Peyer's patch (tissue), 4 donors: ENCODE measurements around the gene PACS1. TPM values are rescaled to one million over a fixed set of nuclear protein-coding genes. Genes with fewer than 3 reads are reported as not detected.

Experiments used
- DNase-seq, 3 donors: peaks; one replicate each; pipeline ENCODE4 v3.0.0-alpha.2; 2017 to 2019
- H3K27ac ChIP-seq, 4 donors: fragments of 200-600 bp; sonication (generic); one replicate each; pipeline ENCODE4 v1.5.1; 2016 to 2019
- H3K27me3 ChIP-seq, 2 donors: fragments of 200-600 bp; sonication (generic); one replicate each; pipeline ENCODE4 v1.5.1; 2019
- H3K36me3 ChIP-seq, 3 donors: fragments of 200-600 bp; sonication (generic); one replicate each; pipeline ENCODE4 v1.5.1; 2016 to 2019
- H3K4me1 ChIP-seq, 4 donors: fragments of 200-600 bp; sonication (generic); one replicate each; pipeline ENCODE4 v1.5.1; 2016 to 2019
- H3K4me3 ChIP-seq, 4 donors: fragments of 200-600 bp; sonication (generic); 1 replicate in 3 of 4; 2 replicates in 1 of 4; pipeline ENCODE4 v1.5.1; 2016 to 2019; ENCODE audit warnings: mild to moderate bottlenecking in 1 of 4
- H3K9me3 ChIP-seq, 4 donors: fragments of 200-600 bp; sonication (generic); one replicate each; pipeline ENCODE4 v1.5.1; 2016 to 2019; ENCODE audit warnings: mild to moderate bottlenecking in 1 of 4
- CTCF ChIP-seq, 6 experiments: fragments of 450-650 bp in 4 of 6; fragments of 200-600 bp in 2 of 6; sonication (generic) in 1 of 6; IDR thresholded peaks; one replicate each; pipeline ENCODE4 v1.5.1; 2017 to 2019; ENCODE audit warnings: antibody characterized with exemption in 6 of 6, mild to moderate bottlenecking in 3 of 6, moderate library complexity in 1 of 6
- POLR2A ChIP-seq, 2 donors: fragments of 450-650 bp; IDR thresholded peaks; one replicate each; pipeline ENCODE4 v1.5.1; 2017; ENCODE audit warnings: antibody characterized with exemption in 2 of 2, mild to moderate bottlenecking in 2 of 2, moderate library complexity in 2 of 2
- total RNA-seq, 4 donors: library from RNA; depleted of rRNA; stranded (reverse); fragments of >200 nt; gene quantifications; one replicate each; pipeline ENCODE4 v1.1.0, GENCODE V29; 2016

PACS1 gene
- total RNA-seq, 4 donors from 2014 or later: 10.3 to 52.0 (median 22.3) TPM

- H3K36me3 ChIP-seq: no peaks in the 10 kb centered on the region
- no peak overlapping the region for H3K27ac ChIP-seq
- no peaks in the 10 kb centered on the region for H3K4me1 ChIP-seq
- H3K9me3 ChIP-seq: no peaks in the 10 kb centered on the region
- no peaks in the 10 kb centered on the region for H3K27me3 ChIP-seq
- no peak for TF ChIP-seq POLR2A (IDR thresholded peaks at IDR 0.05)
- TF ChIP-seq CTCF (IDR thresholded peaks at IDR 0.05): no peak
- no peak for DNase-seq
- H3K4me3 ChIP-seq: no peak overlapping the region
Observed at GRCh38 chr11:66178871-66179270, 108.8 kb downstream of the PACS1 start.

DNA sequence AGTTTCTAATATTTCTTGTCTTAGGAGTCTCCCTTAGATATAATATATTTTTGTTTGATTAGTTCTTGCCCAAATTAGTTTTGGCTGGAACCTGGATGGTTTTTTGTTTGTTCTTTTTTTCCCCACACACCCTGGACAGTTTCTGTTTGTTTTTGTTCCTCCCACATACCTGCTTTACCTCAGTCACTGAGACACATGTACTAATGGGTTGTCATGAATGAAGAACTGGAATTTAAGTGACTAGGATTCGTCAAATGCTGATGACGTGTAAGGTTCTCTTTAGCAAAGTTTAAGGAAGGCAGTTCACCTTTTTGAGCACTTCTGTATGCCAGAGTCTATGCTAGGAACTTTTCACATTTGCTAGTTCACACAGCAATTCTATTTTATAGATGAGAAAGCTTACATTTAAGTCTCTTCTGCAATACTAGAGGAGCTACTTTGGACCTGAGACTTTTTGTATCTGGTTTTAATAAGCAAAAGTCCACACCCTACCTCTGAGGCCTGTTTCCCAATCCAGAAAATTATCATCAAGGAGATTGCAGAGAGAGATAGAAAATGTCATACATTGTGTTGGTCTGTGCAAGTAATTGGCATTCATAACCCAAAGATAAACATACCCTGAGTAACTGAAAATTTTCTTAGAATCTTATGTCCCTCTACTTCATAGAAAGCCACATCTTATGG, 111.7 kb downstream of the PACS1 start:
- Histone ChIP-seq H3K27me3 (no peaks in the 10 kb centered on the region), H3K27ac (no peak overlapping the region), H3K9me3 (no peaks in the 10 kb centered on the region), H3K36me3 (no peaks in the 10 kb centered on the region), H3K4me3 (no peak overlapping the region), H3K4me1 (no peaks in the 10 kb centered on the region)
- DNase-seq: no peak
- TF ChIP-seq POLR2A (IDR thresholded peaks at IDR 0.05) (no peak), CTCF (IDR thresholded peaks at IDR 0.05) (no peak)

DNA sequence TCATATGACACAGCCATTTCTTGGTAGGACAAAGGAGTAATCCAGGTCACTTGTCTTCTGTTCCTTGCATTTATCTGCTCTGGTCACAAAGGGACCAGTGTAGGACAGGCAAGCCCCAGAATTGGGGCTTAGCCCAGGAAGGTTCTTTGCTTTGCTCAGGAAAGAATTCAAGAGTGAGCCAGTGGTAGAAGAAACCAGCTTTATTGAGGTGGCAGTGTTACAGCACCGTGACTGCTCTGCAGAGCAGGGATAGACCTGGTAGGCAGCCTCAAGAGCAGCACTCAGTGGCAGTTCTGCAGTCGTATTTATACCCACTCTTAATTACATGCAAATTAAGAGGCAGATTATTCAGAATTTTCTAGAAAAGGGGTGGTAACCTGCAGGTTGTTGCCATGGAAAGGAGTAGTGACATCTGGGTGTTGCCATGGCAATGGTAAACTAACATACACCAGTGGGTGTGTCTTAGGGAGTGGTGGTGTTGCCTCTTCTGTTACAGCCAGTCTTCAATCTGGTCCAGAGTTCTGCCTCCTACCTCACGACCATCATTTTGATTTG, 113.5 kb downstream of the PACS1 start:
- TF ChIP-seq POLR2A (IDR thresholded peaks at IDR 0.05) (no peak), CTCF (IDR thresholded peaks at IDR 0.05) (no peak)
- Histone ChIP-seq H3K27me3 (no peaks in the 10 kb centered on the region), H3K4me3 (no peak overlapping the region), H3K4me1 (no peaks in the 10 kb centered on the region), H3K27ac (no peak overlapping the region), H3K36me3 (no peaks in the 10 kb centered on the region), H3K9me3 (no peaks in the 10 kb centered on the region)
- no peak for DNase-seq

DNA sequence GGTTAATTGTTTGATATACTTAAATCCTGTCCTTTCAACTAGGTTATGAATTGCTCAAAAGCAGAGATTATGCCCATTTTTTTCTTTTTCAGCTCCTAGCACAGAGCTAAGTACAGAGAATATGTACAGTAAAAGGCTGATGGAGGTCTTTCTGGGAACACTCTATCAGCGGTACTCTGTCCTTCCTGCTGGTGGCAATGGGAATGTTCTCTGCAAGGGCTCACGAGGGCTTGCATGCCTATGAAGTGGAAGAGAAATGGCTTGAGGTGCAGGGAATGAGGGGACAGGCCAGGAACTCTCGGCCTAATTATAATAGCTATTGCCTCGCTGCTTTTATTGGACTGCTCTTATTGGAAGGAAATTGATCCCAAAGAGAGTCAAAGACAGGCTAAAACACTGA, 114.7 kb downstream of the PACS1 start:
- Histone ChIP-seq H3K27ac (no peak overlapping the region), H3K4me1 (no peaks in the 10 kb centered on the region), H3K27me3 (no peaks in the 10 kb centered on the region), H3K36me3 (no peaks in the 10 kb centered on the region), H3K9me3 (no peaks in the 10 kb centered on the region), H3K4me3 (no peak overlapping the region)
- no peak for DNase-seq
- no peak for TF ChIP-seq CTCF (IDR thresholded peaks at IDR 0.05)
- no peak for TF ChIP-seq POLR2A (IDR thresholded peaks at IDR 0.05)

- TF ChIP-seq POLR2A (IDR thresholded peaks at IDR 0.05) (no peak), CTCF (IDR thresholded peaks at IDR 0.05) (no peak)
- DNase-seq: no peak
Observed at GRCh38 chr11:66186470-66186869, 116.4 kb downstream of the PACS1 start.

More at GRCh38 chr11:66186470-66186869, 116.4 kb downstream of the PACS1 start:
- no peaks in the 10 kb centered on the region for H3K9me3 ChIP-seq
- H3K27me3 ChIP-seq: no peaks in the 10 kb centered on the region
- no peaks in the 10 kb centered on the region for H3K4me1 ChIP-seq
- H3K4me3 ChIP-seq: no peak overlapping the region
- no peaks in the 10 kb centered on the region for H3K36me3 ChIP-seq
- no peak overlapping the region for H3K27ac ChIP-seq
